ENCODE results near the gene HMMR.

DNA sequence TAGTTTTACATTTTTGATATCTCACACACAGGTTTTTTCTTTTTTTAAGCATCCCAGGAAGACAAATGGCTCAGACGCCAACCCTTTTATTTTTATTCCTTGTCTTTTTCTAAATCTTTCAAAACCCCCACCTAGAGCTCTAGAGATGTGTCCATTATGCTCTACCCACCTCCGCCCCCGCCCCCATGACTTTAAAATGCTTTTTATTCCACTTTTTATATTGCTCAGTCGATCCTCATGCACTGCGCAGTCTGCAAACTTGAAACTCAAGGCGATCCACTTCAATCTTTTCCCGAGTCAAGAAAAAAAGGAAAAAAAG lies 44.6 kb downstream of the HMMR start:
- TF ChIP-seq, protein P1, sequence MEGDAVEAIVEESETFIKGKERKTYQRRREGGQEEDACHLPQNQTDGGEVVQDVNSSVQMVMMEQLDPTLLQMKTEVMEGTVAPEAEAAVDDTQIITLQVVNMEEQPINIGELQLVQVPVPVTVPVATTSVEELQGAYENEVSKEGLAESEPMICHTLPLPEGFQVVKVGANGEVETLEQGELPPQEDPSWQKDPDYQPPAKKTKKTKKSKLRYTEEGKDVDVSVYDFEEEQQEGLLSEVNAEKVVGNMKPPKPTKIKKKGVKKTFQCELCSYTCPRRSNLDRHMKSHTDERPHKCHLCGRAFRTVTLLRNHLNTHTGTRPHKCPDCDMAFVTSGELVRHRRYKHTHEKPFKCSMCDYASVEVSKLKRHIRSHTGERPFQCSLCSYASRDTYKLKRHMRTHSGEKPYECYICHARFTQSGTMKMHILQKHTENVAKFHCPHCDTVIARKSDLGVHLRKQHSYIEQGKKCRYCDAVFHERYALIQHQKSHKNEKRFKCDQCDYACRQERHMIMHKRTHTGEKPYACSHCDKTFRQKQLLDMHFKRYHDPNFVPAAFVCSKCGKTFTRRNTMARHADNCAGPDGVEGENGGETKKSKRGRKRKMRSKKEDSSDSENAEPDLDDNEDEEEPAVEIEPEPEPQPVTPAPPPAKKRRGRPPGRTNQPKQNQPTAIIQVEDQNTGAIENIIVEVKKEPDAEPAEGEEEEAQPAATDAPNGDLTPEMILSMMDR (IDR thresholded peaks at IDR 0.05): no peak
- TF ChIP-seq ZFX (IDR thresholded peaks at IDR 0.05; ENCODE audit: borderline replicate concordance): no peak

Measured in 22Rv1 (cell line).